H9 (cell line): ENCODE results near the gene PERCC1. TPM values are rescaled to one million over a fixed set of nuclear protein-coding genes. Genes with fewer than 3 reads are reported as not detected.

Experiments used
- DNase-seq: peaks from one replicate; pipeline ENCODE4 v3.0.0-alpha.2; 2017
- H2AFZ ChIP-seq: one replicate; pipeline ENCODE4 v1.6.1; 2013; ENCODE audit warnings: mild to moderate bottlenecking, low read length, control low read depth, moderate library complexity
- H2AK5ac ChIP-seq: 2 replicates; pipeline ENCODE4 v1.6.1; 2013; ENCODE audit warnings: low read length, control low read depth, mixed read lengths; ENCODE audit not compliant: insufficient read length
- H2BK120ac ChIP-seq: one replicate; pipeline ENCODE4 v1.6.1; 2013; ENCODE audit warnings: low read depth, mild to moderate bottlenecking, low read length, control low read depth, inconsistent platforms; ENCODE audit not compliant: poor library complexity, severe bottlenecking
- H2BK12ac ChIP-seq: 2 replicates; pipeline ENCODE4 v1.6.1; 2013; ENCODE audit warnings: low read length, control low read depth, mixed read lengths, low read depth; ENCODE audit not compliant: insufficient read length
- H2BK15ac ChIP-seq: 2 replicates; pipeline ENCODE4 v1.6.1; 2013; ENCODE audit warnings: low read depth, low read length, control low read depth
- H2BK20ac ChIP-seq: one replicate; pipeline ENCODE4 v1.6.1; 2013; ENCODE audit warnings: low read depth, mild to moderate bottlenecking, low read length, control low read depth, inconsistent platforms; ENCODE audit not compliant: poor library complexity, severe bottlenecking
- H2BK5ac ChIP-seq: 2 replicates; pipeline ENCODE4 v1.6.1; 2013; ENCODE audit warnings: low read length, control low read depth, mixed read lengths; ENCODE audit not compliant: insufficient read length
- H3K14ac ChIP-seq: 2 replicates; pipeline ENCODE4 v1.6.1; 2013; ENCODE audit warnings: low read length, control low read depth; ENCODE audit not compliant: insufficient read depth
- H3K18ac ChIP-seq: 2 replicates; pipeline ENCODE4 v1.6.1; 2013; ENCODE audit warnings: low read depth, mild to moderate bottlenecking, mixed read lengths, low read length, control low read depth; ENCODE audit not compliant: insufficient read length
- H3K23ac ChIP-seq: 2 replicates; pipeline ENCODE4 v1.6.1; 2013; ENCODE audit warnings: low read length, control low read depth, mixed read lengths, low read depth; ENCODE audit not compliant: insufficient read length
- H3K23me2 ChIP-seq: 2 replicates; pipeline ENCODE4 v1.6.1; 2013; ENCODE audit warnings: low read depth, mild to moderate bottlenecking, mixed read lengths, low read length, control low read depth; ENCODE audit not compliant: insufficient read length, poor library complexity, severe bottlenecking
- H3K27ac ChIP-seq: 2 replicates; pipeline ENCODE4 v1.5.1; 2013; ENCODE audit warnings: low read length, control low read depth, mixed read lengths, low read depth; ENCODE audit not compliant: insufficient read length
- H3K27me3 ChIP-seq: 2 replicates; pipeline ENCODE4 v1.6.1; 2013; ENCODE audit warnings: low read length, control low read depth, inconsistent platforms; ENCODE audit not compliant: insufficient read depth
- H3K4ac ChIP-seq: 2 replicates; pipeline ENCODE4 v1.6.1; 2013; ENCODE audit warnings: low read depth, mild to moderate bottlenecking, control low read depth, inconsistent platforms, low read length, moderate library complexity
- H3K4me1 ChIP-seq: 2 replicates; pipeline ENCODE4 v1.6.1; 2013; ENCODE audit warnings: low read length, control low read depth, inconsistent platforms; ENCODE audit not compliant: insufficient read depth
- H3K4me2 ChIP-seq: 2 replicates; pipeline ENCODE4 v1.6.1; 2013; ENCODE audit warnings: low read length, control low read depth, mixed read lengths; ENCODE audit not compliant: insufficient read length, insufficient read depth
- H3K56ac ChIP-seq: 2 replicates; pipeline ENCODE4 v1.6.1; 2013; ENCODE audit warnings: low read depth, mild to moderate bottlenecking, mixed read lengths, low read length, control low read depth; ENCODE audit not compliant: insufficient read length
- H3K79me1 ChIP-seq: 2 replicates; pipeline ENCODE4 v1.6.1; 2013; ENCODE audit warnings: low read depth, mild to moderate bottlenecking, moderate library complexity, low read length, control low read depth, inconsistent platforms; ENCODE audit not compliant: insufficient read depth, poor library complexity, severe bottlenecking
- H3K79me2 ChIP-seq: 2 replicates; pipeline ENCODE4 v1.6.1; 2013; ENCODE audit warnings: low read length, control low read depth, inconsistent platforms; ENCODE audit not compliant: insufficient read depth
- H3K9ac ChIP-seq: 2 replicates; pipeline ENCODE4 v1.6.1; 2013; ENCODE audit warnings: low read length, control low read depth, mixed read lengths; ENCODE audit not compliant: insufficient read length; ENCODE audit errors: extremely low read depth
- H3K9me3 ChIP-seq: one replicate; pipeline ENCODE4 v1.6.1; 2013; ENCODE audit warnings: low read depth, low read length, inconsistent platforms; ENCODE audit not compliant: control insufficient read depth
- H3T11ph ChIP-seq: one replicate; pipeline ENCODE4 v1.6.1; 2013; ENCODE audit warnings: mild to moderate bottlenecking, low read length, control low read depth, inconsistent platforms
- H4K20me1 ChIP-seq: one replicate; pipeline ENCODE4 v1.6.1; 2013; ENCODE audit not compliant: control insufficient read depth, insufficient read length, insufficient read depth
- H4K5ac ChIP-seq: 2 replicates; pipeline ENCODE4 v1.6.1; 2013; ENCODE audit warnings: low read depth, mild to moderate bottlenecking, mixed read lengths, low read length, control low read depth; ENCODE audit not compliant: insufficient read length
- H4K8ac ChIP-seq: replicated peaks from 2 replicates; pipeline ENCODE4 v1.6.1; 2013; ENCODE audit warnings: low read length, control low read depth, mixed read lengths, low read depth; ENCODE audit not compliant: insufficient read length
- H4K91ac ChIP-seq: 2 replicates; pipeline ENCODE4 v1.6.1; 2013; ENCODE audit warnings: low read depth, mild to moderate bottlenecking, moderate library complexity, mixed read lengths, low read length, control low read depth; ENCODE audit not compliant: insufficient read length
- H3K27ac Mint-ChIP-seq, 3 experiments: 2 replicates in 2 of 3; 3 replicates in 1 of 3; pipeline ENCODE4 v1.8.0; 2020 to 2021; ENCODE audit warnings: mixed read lengths in 3 of 3, mild to moderate bottlenecking in 1 of 3, moderate library complexity in 1 of 3
- H3K27me3 Mint-ChIP-seq: 2 replicates; pipeline ENCODE4 v1.8.0; 2021; ENCODE audit warnings: low read depth, mild to moderate bottlenecking, moderate library complexity, mixed read lengths
- H3K36me3 Mint-ChIP-seq, 3 experiments: 2 replicates in 2 of 3; 3 replicates in 1 of 3; pipeline ENCODE4 v1.8.0; 2020 to 2021; ENCODE audit warnings: low read depth in 3 of 3, mixed read lengths in 3 of 3; ENCODE audit not compliant: insufficient read depth in 1 of 3
- H3K4me1 Mint-ChIP-seq, 2 experiments: 2 replicates each; pipeline ENCODE4 v1.8.0; 2020; ENCODE audit warnings: mixed read lengths in 2 of 2
- H3K4me3 Mint-ChIP-seq, 2 experiments: 2 replicates in 1 of 2; 3 replicates in 1 of 2; pipeline ENCODE4 v1.8.0; 2020 to 2021; ENCODE audit warnings: mild to moderate bottlenecking in 2 of 2, mixed read lengths in 2 of 2, moderate library complexity in 1 of 2
- H3K9me3 Mint-ChIP-seq, 2 experiments: 2 replicates in 1 of 2; 3 replicates in 1 of 2; pipeline ENCODE4 v1.8.0; 2020; ENCODE audit warnings: mild to moderate bottlenecking in 2 of 2, mixed read lengths in 2 of 2, moderate library complexity in 1 of 2
- WGBS: extraction: QIAGEN DNeasy Blood & Tissue Kit; methylation state at CpG from one replicate; pipeline ENCODE4 v1.1.7; 2013; ENCODE audit warnings: missing lambda C conversion rate, low lambda C conversion rate, mixed read lengths; ENCODE audit not compliant: insufficient read length; ENCODE audit errors: extremely low coverage; 5-methylcytosine and 5-hydroxymethylcytosine counted together
- total RNA-seq: library from RNA; stranded (reverse); gene quantifications from 2 replicates; pipeline ENCODE4 v1.2.1, GENCODE V29; 2021
- TF ChIP-seq, protein P1 (sequence below): fragments of 200-600 bp; sonication (generic); conservative IDR thresholded peaks from 3 replicates; pipeline ENCODE4 v1.8.0; 2021; ENCODE audit warnings: antibody characterized with exemption, mild to moderate bottlenecking

PERCC1 gene
- total RNA-seq, 1 experiment from 2014 or later: not detected

GRCh38 chr16:1443403-1443973 is 12.6 kb downstream of the PERCC1 start:
- Histone ChIP-seq H3K23me2 (no peaks in the 10 kb centered on the region), H3K27me3 (no peaks in the 10 kb centered on the region), H4K8ac (no peak overlapping the region), H2AK5ac (no peak overlapping the region), H2BK5ac (no peak overlapping the region), H3K79me2 (no peaks in the 10 kb centered on the region), H3T11ph (no peak overlapping the region), H2BK20ac (no peak overlapping the region), H4K5ac (no peak overlapping the region), H2BK15ac (no peak overlapping the region), H3K18ac (no peak overlapping the region), H4K20me1 (peaks cover 2% of the 10 kb centered on the region), H4K91ac (peak overlapping the region; percentile 51), H3K4me2 (no peak overlapping the region), H3K27ac (no peak overlapping the region), H3K4me1 (no peaks in the 10 kb centered on the region), H3K4ac (no peak overlapping the region), H3K14ac (no peak overlapping the region), H3K56ac (no peak overlapping the region), H3K79me1 (no peaks in the 10 kb centered on the region), H3K9ac (no peak overlapping the region), H2AFZ (no peak overlapping the region), H3K9me3 (no peaks in the 10 kb centered on the region), H2BK120ac (no peak overlapping the region), H2BK12ac (no peak overlapping the region), H3K23ac (no peak overlapping the region)
- Mint-ChIP-seq H3K4me3 (no peak overlapping the region), H3K4me1 (no peaks in the 10 kb centered on the region), H3K36me3 (peaks cover 0 to 5% (median 4%) of the 10 kb centered on the region in 3 experiments; a peak in 2 of 7 replicates), H3K27me3 (peaks cover 1% of the 10 kb centered on the region; the same call in 1 of the 2 replicates), H3K27ac (no peak overlapping the region), H3K9me3 (no peaks in the 10 kb centered on the region)
- no CpG with 5 or more reads among the region's 38 CpGs for WGBS
- TF ChIP-seq, protein P1, sequence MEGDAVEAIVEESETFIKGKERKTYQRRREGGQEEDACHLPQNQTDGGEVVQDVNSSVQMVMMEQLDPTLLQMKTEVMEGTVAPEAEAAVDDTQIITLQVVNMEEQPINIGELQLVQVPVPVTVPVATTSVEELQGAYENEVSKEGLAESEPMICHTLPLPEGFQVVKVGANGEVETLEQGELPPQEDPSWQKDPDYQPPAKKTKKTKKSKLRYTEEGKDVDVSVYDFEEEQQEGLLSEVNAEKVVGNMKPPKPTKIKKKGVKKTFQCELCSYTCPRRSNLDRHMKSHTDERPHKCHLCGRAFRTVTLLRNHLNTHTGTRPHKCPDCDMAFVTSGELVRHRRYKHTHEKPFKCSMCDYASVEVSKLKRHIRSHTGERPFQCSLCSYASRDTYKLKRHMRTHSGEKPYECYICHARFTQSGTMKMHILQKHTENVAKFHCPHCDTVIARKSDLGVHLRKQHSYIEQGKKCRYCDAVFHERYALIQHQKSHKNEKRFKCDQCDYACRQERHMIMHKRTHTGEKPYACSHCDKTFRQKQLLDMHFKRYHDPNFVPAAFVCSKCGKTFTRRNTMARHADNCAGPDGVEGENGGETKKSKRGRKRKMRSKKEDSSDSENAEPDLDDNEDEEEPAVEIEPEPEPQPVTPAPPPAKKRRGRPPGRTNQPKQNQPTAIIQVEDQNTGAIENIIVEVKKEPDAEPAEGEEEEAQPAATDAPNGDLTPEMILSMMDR: no peak
- DNase-seq: peak; percentile 46
